Stimulated activated naive CD8-positive, alpha-beta T cell treated with anti-CD3 and anti-CD28 coated beads, Interleukin-15, Interleukin-2, amounts not matched to agents 100 ng/mL and 50 ng/mL, for 24 hours (primary cell): ENCODE data around the gene CDH23.

Source experiments
- H3K27ac Mint-ChIP-seq: one replicate; pipeline ENCODE4 v1.8.0; 2021; ENCODE audit warnings: mild to moderate bottlenecking, mixed read lengths
- H3K27me3 Mint-ChIP-seq: one replicate; pipeline ENCODE4 v1.8.0; 2021; ENCODE audit warnings: mixed read lengths
- H3K36me3 Mint-ChIP-seq: one replicate; pipeline ENCODE4 v1.8.0; 2021; ENCODE audit warnings: low read depth, mixed read lengths
- H3K4me1 Mint-ChIP-seq: one replicate; pipeline ENCODE4 v1.8.0; 2021; ENCODE audit warnings: low read depth, mixed read lengths
- H3K4me3 Mint-ChIP-seq: one replicate; pipeline ENCODE4 v1.8.0; 2021; ENCODE audit warnings: mild to moderate bottlenecking, mixed read lengths
- H3K9me3 Mint-ChIP-seq: one replicate; pipeline ENCODE4 v1.8.0; 2021; ENCODE audit warnings: mixed read lengths

CDH23 gene

DNA sequence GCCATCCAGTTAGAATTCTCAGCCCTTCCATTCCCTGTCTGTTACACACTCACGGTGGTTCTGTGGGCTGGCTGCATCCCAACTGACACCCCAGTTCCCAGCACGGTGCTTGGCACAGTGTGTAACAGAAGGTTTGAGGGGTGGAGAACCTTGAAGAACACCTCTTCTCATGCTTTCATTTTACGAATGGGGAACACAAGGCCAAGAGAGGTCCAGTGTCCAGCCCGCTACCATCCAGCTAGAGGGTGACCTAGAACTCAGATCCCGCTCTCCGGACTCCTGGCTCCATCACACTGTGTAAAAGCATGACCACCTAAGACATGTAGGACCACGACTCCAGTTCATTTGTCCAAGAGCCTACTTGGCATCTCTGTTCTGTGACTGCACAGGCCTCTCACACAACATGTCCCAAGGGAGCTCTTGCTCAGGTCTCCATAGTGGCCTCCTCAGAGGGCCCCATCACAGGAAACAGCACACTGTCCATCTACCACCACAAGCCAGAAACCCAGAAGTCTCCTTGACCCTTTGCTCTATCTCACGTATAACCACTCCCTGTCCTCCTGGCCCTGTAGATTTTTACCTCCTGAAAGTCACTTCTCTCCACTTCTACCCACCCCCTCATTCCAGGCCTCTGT, 2.8 kb upstream of the CDH23 start:
- no peak overlapping the region for H3K27ac Mint-ChIP-seq
- peaks cover 50% of the 10 kb centered on the region for H3K27me3 Mint-ChIP-seq
- H3K4me3 Mint-ChIP-seq, result no peak overlapping the region
- H3K4me1 Mint-ChIP-seq, result peaks cover 10% of the 10 kb centered on the region
- H3K36me3 Mint-ChIP-seq, result no peaks in the 10 kb centered on the region
- H3K9me3 Mint-ChIP-seq, result no peaks in the 10 kb centered on the region

GRCh38 chr10:71394926-71395562, 1.7 kb upstream of the CDH23 start:
- Mint-ChIP-seq H3K4me1 (peaks cover 10% of the 10 kb centered on the region), H3K27me3 (peaks cover 61% of the 10 kb centered on the region)

DNA sequence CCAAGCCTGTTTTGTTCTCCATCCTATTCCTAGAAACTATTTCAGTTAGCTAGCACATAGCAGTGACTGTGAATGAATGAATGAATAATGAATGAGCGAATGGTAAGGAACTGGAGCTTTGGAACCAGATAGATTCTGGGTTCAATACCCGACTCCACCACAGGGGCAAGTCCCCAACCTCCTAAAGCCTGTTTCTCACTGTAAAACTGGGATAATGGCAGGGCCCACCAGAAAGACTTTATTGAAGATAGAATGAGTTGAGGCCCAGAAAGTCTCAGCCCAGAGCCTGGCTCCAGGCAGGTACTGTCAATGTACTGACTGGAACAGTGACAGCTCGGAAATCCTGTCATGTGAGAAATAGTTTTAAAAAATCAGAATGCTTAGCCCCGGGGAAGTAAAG, 1.1 kb upstream of the CDH23 start:
- H3K4me3 Mint-ChIP-seq, result no peak overlapping the region
- H3K27me3 Mint-ChIP-seq, result peaks cover 65% of the 10 kb centered on the region
- no peaks in the 10 kb centered on the region for H3K36me3 Mint-ChIP-seq
- H3K4me1 Mint-ChIP-seq, result peaks cover 10% of the 10 kb centered on the region
- H3K27ac Mint-ChIP-seq, result no peak overlapping the region
- no peaks in the 10 kb centered on the region for H3K9me3 Mint-ChIP-seq

More at GRCh38 chr10:71394926-71395562, 1.7 kb upstream of the CDH23 start:
- no peak overlapping the region for H3K4me3 Mint-ChIP-seq
- H3K36me3 Mint-ChIP-seq, result no peaks in the 10 kb centered on the region
- no peaks in the 10 kb centered on the region for H3K9me3 Mint-ChIP-seq
- no peak overlapping the region for H3K27ac Mint-ChIP-seq

GRCh38 chr10:71396084-71396710, 523 bp upstream of the CDH23 start:
- no peaks in the 10 kb centered on the region for H3K9me3 Mint-ChIP-seq
- H3K27me3 Mint-ChIP-seq, result peaks cover 63% of the 10 kb centered on the region
- no peaks in the 10 kb centered on the region for H3K36me3 Mint-ChIP-seq
- no peak overlapping the region for H3K27ac Mint-ChIP-seq
- H3K4me3 Mint-ChIP-seq, result peak overlapping the region; percentile 53
- peaks cover 10% of the 10 kb centered on the region for H3K4me1 Mint-ChIP-seq

DNA sequence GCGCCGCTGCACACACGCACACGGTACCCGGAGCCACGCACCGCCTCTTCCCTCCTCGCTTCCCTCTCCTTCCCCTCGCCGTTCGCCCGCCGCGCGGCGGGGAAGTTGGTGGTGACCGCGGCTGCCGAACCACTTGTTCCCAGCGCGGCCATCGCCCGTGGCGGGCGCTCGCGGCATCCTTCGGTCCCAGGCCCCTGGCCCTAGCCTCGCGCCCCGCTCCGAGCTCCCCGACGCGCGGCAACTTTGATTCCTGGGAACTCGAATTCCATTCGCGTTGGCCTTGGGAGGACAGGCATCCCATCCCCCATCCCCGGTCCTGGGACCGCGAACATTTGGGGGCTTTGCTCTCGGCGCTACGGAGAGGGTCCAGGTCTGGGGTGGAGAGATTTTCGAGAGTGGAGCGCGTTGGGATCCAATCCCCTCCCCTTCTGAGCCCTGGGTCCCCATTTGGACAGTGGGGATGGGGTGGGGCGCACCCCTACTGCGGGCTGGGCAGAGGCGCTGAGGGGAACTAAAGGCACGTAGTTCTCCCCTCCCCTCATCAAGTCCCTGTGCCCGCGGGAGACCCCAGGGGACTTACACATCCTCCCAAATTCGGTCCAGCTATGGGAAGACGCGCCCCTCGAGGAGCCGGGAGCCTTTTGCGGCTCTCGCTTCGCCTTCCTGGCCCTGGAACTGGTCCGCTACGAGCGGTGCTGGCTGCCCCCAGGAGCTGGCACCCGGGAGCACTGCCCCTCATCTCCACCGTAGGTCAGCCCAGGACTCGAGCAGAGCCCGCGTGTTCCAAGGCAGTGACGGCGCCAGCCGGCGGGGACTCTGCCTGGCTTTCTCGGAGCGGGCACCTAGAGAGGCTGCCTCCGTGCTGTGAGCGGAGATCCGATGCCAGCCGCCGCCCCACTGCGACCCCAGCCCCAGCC, 834 bp downstream of the CDH23 start:
- H3K9me3 Mint-ChIP-seq, result no peaks in the 10 kb centered on the region
- no peaks in the 10 kb centered on the region for H3K36me3 Mint-ChIP-seq
- no peak overlapping the region for H3K27ac Mint-ChIP-seq
- H3K4me3 Mint-ChIP-seq, result no peak overlapping the region
- peaks cover 10% of the 10 kb centered on the region for H3K4me1 Mint-ChIP-seq
- peaks cover 53% of the 10 kb centered on the region for H3K27me3 Mint-ChIP-seq

DNA sequence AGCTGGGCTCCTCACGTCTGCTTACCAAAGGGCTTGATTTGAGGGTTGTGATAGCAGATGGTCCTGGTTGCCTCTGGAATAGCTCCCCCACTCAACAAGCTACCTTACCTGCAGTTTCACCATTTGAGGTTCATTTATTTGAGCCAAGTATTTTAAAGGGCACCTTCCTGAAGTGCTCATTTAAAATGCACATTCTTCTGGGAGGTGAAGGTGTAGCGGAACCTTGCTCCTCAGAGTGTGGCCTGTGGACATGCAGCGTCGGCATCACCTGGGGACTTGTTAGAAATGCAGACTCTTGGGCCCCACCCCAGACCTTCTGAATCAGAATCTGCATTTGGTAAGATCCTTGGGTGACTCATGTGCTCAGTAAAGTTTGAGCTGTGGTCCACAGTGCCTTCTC, 2.3 kb downstream of the CDH23 start:
- Mint-ChIP-seq H3K27ac (no peak overlapping the region), H3K36me3 (no peaks in the 10 kb centered on the region), H3K27me3 (peaks cover 49% of the 10 kb centered on the region), H3K9me3 (no peaks in the 10 kb centered on the region), H3K4me1 (peaks cover 10% of the 10 kb centered on the region), H3K4me3 (no peak overlapping the region)

DNA sequence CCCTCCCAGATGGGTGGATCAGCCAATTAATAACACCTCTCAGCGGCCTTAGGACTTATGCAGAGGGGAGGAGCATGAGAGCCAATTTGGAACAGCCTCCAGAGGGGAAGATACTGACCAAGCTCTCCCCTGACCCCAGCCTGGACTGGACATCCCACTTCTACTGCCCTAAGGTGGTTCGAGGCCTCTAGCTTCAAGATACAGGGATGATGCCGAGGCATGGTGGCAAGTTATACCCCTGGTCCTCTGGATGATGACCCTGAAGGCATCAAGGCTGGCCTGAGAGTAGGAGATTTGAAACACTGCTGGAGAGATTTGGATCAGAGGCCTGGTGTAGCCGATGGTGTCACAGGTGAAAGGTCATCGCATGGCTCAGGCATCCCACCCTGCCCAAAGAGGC, 3.2 kb downstream of the CDH23 start:
- no peaks in the 10 kb centered on the region for H3K9me3 Mint-ChIP-seq
- H3K4me1 Mint-ChIP-seq, result peaks cover 10% of the 10 kb centered on the region
- H3K27ac Mint-ChIP-seq, result no peak overlapping the region
- H3K27me3 Mint-ChIP-seq, result peaks cover 42% of the 10 kb centered on the region
- no peak overlapping the region for H3K4me3 Mint-ChIP-seq
- H3K36me3 Mint-ChIP-seq, result no peaks in the 10 kb centered on the region

DNA sequence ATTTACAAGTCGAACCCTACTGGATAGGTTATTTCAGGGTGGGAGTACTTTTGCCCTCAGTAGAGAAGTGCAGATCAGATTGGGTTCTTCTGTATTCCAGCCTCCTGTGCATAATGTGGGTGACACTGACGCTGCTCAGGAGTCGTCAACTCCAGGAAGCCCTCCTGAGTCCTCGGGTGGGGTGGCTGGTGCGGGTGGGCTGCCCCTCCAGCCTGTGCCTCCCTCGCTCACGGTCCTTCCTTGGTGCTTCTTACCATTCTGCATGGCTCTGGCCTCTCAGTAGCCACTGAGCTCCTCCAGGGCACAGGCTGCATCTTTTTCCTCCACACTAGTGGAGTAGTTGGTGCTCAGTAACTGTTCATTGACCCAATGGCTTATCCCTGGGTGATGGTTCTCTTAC, 4.3 kb downstream of the CDH23 start:
- no peaks in the 10 kb centered on the region for H3K9me3 Mint-ChIP-seq
- H3K27me3 Mint-ChIP-seq, result peaks cover 33% of the 10 kb centered on the region
- peaks cover 10% of the 10 kb centered on the region for H3K4me1 Mint-ChIP-seq
- H3K36me3 Mint-ChIP-seq, result no peaks in the 10 kb centered on the region
- H3K27ac Mint-ChIP-seq, result no peak overlapping the region
- no peak overlapping the region for H3K4me3 Mint-ChIP-seq

GRCh38 chr10:71402005-71402404, 5.3 kb downstream of the CDH23 start:
- H3K27me3 Mint-ChIP-seq, result peaks cover 32% of the 10 kb centered on the region
- H3K36me3 Mint-ChIP-seq, result no peaks in the 10 kb centered on the region
- H3K4me1 Mint-ChIP-seq, result peaks cover 10% of the 10 kb centered on the region
- H3K27ac Mint-ChIP-seq, result no peak overlapping the region
- H3K9me3 Mint-ChIP-seq, result no peaks in the 10 kb centered on the region
- H3K4me3 Mint-ChIP-seq, result no peak overlapping the region

- Mint-ChIP-seq H3K27me3 (peaks cover 8% of the 10 kb centered on the region), H3K36me3 (no peaks in the 10 kb centered on the region)
These were observed 8.0 kb downstream of the CDH23 start for GRCh38 chr10:71404503-71405295.

DNA sequence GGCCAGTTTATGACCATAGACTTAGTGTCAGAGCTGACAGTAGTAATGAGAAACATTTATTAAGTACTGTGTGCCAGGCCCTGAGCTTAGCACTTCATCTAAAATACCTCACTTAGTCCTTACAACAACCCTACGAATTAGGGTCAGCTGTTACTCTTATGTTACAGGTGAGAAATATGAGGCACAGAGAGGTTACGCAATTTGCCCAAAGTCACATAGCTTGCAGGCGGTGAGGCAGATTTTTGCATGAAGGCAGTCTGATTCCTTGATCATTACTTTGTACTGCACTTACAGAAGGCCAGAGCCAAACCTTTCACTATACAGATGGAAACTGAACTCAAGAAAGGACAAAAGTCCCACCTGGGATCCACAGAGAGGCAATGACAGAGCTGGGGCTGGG, 10.2 kb downstream of the CDH23 start:
- H3K4me1 Mint-ChIP-seq, result no peaks in the 10 kb centered on the region
- H3K36me3 Mint-ChIP-seq, result no peaks in the 10 kb centered on the region
- H3K27ac Mint-ChIP-seq, result no peak overlapping the region
- no peaks in the 10 kb centered on the region for H3K27me3 Mint-ChIP-seq
- peaks cover 2% of the 10 kb centered on the region for H3K9me3 Mint-ChIP-seq
- H3K4me3 Mint-ChIP-seq, result no peak overlapping the region

More at GRCh38 chr10:71404503-71405295, 8.0 kb downstream of the CDH23 start:
- H3K4me3 Mint-ChIP-seq, result no peak overlapping the region
- no peak overlapping the region for H3K27ac Mint-ChIP-seq
- no peaks in the 10 kb centered on the region for H3K4me1 Mint-ChIP-seq
- no peaks in the 10 kb centered on the region for H3K9me3 Mint-ChIP-seq

- H3K36me3 Mint-ChIP-seq, result no peaks in the 10 kb centered on the region
- H3K27ac Mint-ChIP-seq, result no peak overlapping the region
- H3K27me3 Mint-ChIP-seq, result no peaks in the 10 kb centered on the region
- no peak overlapping the region for H3K4me3 Mint-ChIP-seq
- no peaks in the 10 kb centered on the region for H3K4me1 Mint-ChIP-seq
- H3K9me3 Mint-ChIP-seq, result peaks cover 3% of the 10 kb centered on the region
These were observed 11.9 kb downstream of the CDH23 start for GRCh38 chr10:71408436-71409225.

DNA sequence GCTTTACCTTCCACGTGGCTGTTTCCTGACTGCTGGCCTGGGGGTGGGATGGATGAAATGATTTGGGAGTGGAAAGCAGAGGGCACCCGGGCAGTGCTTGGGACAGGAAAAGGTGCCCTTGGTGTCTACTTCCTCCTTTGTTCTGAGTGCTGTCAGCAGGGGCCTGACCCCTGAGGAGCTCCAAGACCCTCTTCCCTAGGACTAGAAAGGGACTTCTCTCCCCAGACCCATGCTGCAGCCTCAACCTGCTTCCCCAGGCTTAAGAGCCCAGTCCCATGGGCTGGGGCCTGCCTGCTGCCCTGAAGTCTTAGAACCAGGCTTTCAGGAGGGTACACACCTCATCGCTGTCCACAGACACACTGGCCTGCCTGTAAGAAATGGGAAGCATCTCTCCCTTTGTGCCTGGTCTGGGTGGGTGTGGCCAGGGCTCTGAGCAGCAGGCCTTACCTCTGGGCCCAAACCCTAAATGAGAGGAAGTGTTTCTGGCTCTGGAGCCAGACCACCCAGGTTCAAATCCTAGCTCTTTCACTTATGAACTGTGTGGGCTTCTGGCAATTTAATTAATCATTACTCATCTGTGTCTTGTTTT, 12.9 kb downstream of the CDH23 start:
- Mint-ChIP-seq H3K4me1 (no peaks in the 10 kb centered on the region), H3K36me3 (no peaks in the 10 kb centered on the region), H3K27me3 (peaks cover 5% of the 10 kb centered on the region), H3K4me3 (no peak overlapping the region), H3K9me3 (peaks cover 3% of the 10 kb centered on the region), H3K27ac (no peak overlapping the region)
